Stimulated activated naive CD8-positive, alpha-beta T cell treated with anti-CD3 and anti-CD28 coated beads, Interleukin-15, Interleukin-2, amounts not matched to agents 100 ng/mL and 50 ng/mL, for 24 hours (primary cell): ENCODE data around the gene FOXK2.
A peak's percentile ranks its signal among the peaks of the same experiment; 100 is the strongest.
"Not testable (repeated sequence)": the region's sequence is repeated elsewhere in the genome, so short reads cannot be mapped to it uniquely, and the experiment has no call there.

ENCODE experiments used
- H3K27ac Mint-ChIP-seq: one replicate; pipeline ENCODE4 v1.8.0; 2021; ENCODE audit warnings: mild to moderate bottlenecking, mixed read lengths
- H3K27me3 Mint-ChIP-seq: one replicate; pipeline ENCODE4 v1.8.0; 2021; ENCODE audit warnings: mixed read lengths
- H3K36me3 Mint-ChIP-seq: one replicate; pipeline ENCODE4 v1.8.0; 2021; ENCODE audit warnings: low read depth, mixed read lengths
- H3K4me1 Mint-ChIP-seq: one replicate; pipeline ENCODE4 v1.8.0; 2021; ENCODE audit warnings: low read depth, mixed read lengths
- H3K4me3 Mint-ChIP-seq: one replicate; pipeline ENCODE4 v1.8.0; 2021; ENCODE audit warnings: mild to moderate bottlenecking, mixed read lengths
- H3K9me3 Mint-ChIP-seq: one replicate; pipeline ENCODE4 v1.8.0; 2021; ENCODE audit warnings: mixed read lengths

Gene FOXK2

DNA sequence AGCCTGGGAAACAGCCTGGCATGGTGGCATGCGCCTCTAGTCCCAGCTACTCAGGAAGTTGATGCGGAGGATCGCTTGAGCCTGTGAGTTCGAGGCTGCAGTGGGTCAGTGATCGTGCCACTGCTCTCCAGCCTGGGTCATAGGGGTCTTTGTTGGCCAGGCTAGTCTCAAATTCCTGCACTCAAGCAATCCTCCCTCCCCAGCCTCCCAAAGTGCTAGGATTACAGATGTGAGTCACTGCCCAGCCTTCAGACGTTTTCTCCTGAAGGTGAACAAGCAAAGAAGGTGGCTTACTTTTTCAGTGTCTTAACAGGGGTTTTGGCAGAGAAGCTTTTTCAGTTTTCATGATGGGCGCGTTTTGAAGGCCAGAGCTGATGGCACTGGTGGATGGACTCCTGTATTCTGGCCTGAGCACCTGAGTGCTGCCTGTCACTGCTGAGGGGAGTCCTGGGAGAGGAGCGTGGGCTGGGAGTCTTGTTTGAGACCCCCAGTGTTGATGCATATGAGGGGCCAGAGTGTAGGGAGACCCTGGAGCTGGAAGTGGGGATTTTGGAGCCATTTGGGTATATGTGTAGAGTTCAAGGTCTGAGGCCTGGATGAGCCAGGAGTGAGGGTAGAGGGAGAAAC is 41.4 kb downstream of the FOXK2 start:
- Mint-ChIP-seq H3K27me3 (no peaks in the 10 kb centered on the region), H3K4me3 (no peak overlapping the region)

DNA sequence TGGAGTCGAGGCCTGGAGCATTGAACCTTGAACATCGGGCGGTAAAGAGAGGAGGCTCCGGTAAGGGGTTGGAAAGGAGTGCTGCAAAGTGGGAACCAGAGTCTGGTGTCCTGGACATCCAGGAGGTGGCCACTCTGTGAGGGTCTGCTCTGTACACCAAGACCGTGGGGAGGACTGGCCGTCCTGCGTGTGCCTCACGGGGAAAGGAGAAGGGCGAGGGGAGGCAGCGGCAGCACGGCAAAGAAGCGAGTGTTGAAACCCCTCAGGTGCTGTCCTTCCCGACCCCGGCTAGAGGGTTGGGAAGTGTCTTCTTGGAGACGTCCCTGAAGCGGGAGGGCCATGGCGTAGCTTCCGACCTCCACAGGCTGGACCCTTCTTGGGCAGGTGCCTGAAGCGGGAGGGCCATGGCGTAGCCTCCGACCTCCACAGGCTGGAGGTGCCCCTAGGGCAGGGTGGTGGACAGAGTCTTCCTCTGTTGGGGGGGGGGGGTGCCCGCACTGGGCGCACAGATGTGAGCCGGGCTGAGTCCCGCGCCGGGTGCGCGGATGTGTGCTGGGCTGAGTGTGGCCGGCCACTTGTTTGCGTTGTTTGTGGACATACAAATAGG is 42.0 kb downstream of the FOXK2 start:
- no peaks in the 10 kb centered on the region for H3K27me3 Mint-ChIP-seq
- H3K27ac Mint-ChIP-seq: no peak overlapping the region
- H3K4me3 Mint-ChIP-seq: no peak overlapping the region
- peaks cover 28% of the 10 kb centered on the region for H3K4me1 Mint-ChIP-seq
- no peaks in the 10 kb centered on the region for H3K9me3 Mint-ChIP-seq
- H3K36me3 Mint-ChIP-seq: peaks cover 16% of the 10 kb centered on the region

More for the DNA sequence above, 41.4 kb downstream of the FOXK2 start:
- Mint-ChIP-seq H3K9me3 (no peaks in the 10 kb centered on the region), H3K4me1 (peaks cover 28% of the 10 kb centered on the region), H3K27ac (no peak overlapping the region), H3K36me3 (peaks cover 11% of the 10 kb centered on the region)

DNA sequence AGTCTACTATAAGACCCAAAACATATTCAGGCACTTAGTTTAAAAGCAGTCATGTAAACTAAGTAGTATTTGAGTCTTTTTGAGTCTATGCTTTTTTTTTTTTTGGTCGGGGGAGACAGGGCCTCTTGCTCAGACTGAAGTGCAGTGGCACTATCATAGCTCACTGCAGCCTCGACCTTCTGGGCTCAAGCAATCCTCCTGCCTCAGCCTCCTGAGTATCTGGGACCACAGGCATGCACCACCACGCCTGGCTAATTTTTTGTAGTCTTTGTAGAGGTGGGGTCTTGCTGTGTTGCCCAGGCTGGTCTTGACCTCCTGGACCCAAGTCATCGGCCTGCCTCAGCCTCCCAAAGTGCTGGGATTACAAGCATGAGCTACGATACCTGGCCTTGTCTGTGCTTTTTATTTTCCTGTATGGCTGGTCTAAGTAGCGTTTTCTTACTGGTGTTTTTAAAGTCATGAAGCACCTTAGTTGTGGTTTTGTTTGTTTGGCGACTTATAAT is 43.2 kb downstream of the FOXK2 start:
- H3K4me1 Mint-ChIP-seq: peaks cover 28% of the 10 kb centered on the region
- H3K4me3 Mint-ChIP-seq: not testable (repeated sequence)

DNA sequence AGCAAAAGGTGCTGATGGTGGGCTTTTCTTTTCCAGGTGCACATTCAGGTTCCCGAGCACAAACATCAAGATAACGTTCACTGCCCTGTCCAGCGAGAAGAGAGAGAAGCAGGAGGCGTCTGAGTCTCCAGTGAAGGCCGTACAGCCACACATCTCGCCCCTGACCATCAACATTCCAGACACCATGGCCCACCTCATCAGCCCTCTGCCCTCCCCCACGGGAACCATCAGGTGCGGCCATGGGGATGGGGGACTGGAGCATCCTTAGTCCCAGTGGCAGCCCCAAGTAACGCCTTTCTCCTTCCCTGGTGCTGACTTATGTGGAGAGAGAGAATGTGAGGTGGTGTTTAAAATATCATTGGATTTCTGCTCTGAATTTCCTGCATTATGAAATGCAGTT is 43.8 kb downstream of the FOXK2 start:
- Mint-ChIP-seq H3K4me3 (no peak overlapping the region), H3K9me3 (no peaks in the 10 kb centered on the region), H3K27me3 (no peaks in the 10 kb centered on the region), H3K4me1 (peaks cover 22% of the 10 kb centered on the region), H3K36me3 (peaks cover 25% of the 10 kb centered on the region), H3K27ac (no peak overlapping the region)

More for the DNA sequence above, 43.2 kb downstream of the FOXK2 start:
- not testable (repeated sequence) for H3K27ac Mint-ChIP-seq, H3K9me3 Mint-ChIP-seq, H3K27me3 Mint-ChIP-seq
- peaks cover 23% of the 10 kb centered on the region for H3K36me3 Mint-ChIP-seq

DNA sequence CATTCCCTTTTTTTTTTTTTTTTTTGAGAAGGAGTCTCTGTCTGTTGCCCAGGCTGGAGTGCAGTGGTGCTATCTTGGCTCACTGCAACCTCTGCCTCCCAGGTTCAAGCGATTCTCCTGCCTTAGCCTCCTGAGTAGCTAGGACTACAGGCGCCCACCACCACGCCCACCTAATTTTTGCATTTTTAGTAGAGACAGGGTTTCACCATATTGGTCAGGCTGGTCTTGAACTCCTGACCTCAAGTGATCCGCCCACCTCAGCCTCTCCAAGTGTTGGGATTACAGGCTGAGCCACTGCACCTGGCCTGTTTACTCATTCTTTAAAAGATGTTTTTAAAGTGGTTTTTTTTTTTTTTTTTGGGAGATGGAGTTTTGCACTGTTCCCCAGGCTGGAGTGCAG is 44.2 kb downstream of the FOXK2 start:
- peaks cover 27% of the 10 kb centered on the region for H3K36me3 Mint-ChIP-seq
- not testable (repeated sequence) for H3K27ac Mint-ChIP-seq, H3K27me3 Mint-ChIP-seq, H3K9me3 Mint-ChIP-seq, H3K4me3 Mint-ChIP-seq
- peaks cover 20% of the 10 kb centered on the region for H3K4me1 Mint-ChIP-seq

DNA sequence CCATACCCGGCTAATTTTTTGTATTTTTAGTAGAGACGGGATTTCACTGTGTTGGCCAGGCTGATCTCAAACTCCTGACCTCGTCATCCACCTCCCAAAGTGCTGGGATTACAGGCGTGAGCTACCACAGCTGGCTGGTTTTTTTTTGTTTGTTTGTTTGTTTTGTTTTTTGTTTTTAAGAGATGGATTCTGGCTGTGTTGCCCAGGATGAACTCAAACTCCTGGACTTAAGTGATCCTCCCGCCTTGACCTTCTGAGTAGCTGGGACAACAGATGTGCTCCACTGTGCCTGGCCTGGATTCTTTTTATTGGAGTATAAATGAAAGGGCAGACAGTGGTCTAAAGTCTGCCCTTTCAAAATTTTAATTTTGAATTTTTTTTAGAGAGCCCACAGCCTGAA is 44.7 kb downstream of the FOXK2 start:
- no peaks in the 10 kb centered on the region for H3K9me3 Mint-ChIP-seq
- H3K4me1 Mint-ChIP-seq: peaks cover 16% of the 10 kb centered on the region
- no peaks in the 10 kb centered on the region for H3K27me3 Mint-ChIP-seq

DNA sequence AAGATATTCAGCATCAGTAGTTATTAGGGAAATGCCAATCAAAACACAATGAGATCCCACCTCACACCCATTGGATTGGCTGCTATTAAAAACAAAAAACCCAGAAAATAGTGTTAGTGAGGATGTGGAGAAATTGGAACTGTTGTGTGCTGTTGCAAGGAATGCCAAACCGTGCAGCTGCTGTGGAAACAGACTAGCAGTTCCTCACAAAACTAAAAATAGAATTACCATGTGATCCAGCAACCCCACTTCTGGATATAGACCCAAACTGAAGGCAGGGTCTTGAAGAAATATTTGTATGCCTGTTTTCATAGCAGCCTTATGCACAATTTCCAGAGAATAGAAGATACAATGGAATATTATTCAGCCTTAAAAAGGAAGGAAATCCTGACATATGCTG is 46.0 kb downstream of the FOXK2 start:
- no peak overlapping the region for H3K27ac Mint-ChIP-seq
- no peaks in the 10 kb centered on the region for H3K9me3 Mint-ChIP-seq
- no peak overlapping the region for H3K4me3 Mint-ChIP-seq
- no peaks in the 10 kb centered on the region for H3K27me3 Mint-ChIP-seq
- H3K36me3 Mint-ChIP-seq: peaks cover 39% of the 10 kb centered on the region
- H3K4me1 Mint-ChIP-seq: peaks cover 7% of the 10 kb centered on the region

More for the DNA sequence above, 44.7 kb downstream of the FOXK2 start:
- H3K4me3 Mint-ChIP-seq: no peak overlapping the region
- H3K36me3 Mint-ChIP-seq: peaks cover 30% of the 10 kb centered on the region
- H3K27ac Mint-ChIP-seq: no peak overlapping the region

DNA sequence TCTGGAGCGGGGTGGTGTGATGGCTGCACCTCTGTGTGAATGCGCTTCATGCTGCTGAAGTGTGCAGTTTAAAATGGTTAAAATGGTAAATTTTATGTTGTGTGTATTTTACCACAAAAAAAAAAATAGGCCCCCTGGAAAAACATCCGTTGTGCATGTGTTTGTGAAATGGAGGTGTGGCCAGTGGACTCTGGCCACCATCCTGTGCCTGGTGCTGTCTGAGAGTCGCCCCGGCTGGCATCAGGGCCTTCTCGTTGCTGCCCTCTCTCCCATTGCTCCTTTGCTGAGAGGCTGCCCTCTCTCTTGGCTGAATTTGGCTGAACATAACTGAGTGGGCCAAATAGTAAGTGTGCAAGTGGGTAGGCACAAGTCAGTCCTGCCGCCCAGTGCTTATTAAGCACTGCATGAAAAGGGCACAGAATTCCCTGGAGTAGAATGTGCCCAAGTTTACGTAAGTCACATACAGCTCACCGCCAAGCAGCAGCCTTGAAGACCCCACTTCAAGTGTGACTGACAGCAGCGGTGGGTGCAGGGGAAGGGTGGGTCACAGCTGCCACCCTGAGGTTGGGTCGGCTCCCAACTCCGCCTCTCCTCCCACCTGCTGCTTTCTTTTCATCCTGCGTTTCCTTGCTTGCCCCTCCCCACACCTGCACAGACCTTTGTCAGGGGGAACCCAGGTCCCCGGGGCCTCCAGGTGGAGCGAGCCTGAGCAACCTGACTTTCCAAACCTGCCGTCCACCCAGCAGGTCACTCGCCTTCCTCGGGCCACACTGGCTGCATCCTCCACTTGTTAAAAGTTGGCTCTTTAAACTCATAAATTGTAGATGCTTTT is 46.8 kb downstream of the FOXK2 start:
- Mint-ChIP-seq H3K27me3 (no peaks in the 10 kb centered on the region), H3K9me3 (no peaks in the 10 kb centered on the region), H3K27ac (no peak overlapping the region), H3K4me1 (peaks cover 1% of the 10 kb centered on the region), H3K4me3 (no peak overlapping the region), H3K36me3 (peaks cover 41% of the 10 kb centered on the region)

DNA sequence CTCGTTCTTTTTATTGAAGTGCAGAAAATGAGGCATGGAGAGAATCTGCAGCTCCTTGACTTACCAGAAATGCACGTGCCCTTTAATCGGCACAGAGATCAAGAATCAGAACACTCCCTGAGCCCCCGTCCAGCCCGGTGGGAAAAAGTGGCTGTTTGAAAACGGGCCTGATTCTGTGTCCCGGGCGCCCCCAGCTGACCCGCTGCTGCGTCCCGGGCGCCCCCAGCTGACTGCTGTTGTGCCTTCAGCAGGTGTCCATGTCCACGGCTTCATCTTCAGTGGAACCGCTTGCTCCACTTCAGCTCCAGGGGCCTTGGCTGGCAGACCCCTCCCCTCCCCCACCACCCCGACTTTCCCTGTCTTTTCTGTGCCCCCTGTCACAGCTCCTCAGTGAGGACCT is 47.8 kb downstream of the FOXK2 start:
- H3K4me3 Mint-ChIP-seq: no peak overlapping the region
- H3K36me3 Mint-ChIP-seq: peaks cover 49% of the 10 kb centered on the region
- no peak overlapping the region for H3K27ac Mint-ChIP-seq
- H3K27me3 Mint-ChIP-seq: no peaks in the 10 kb centered on the region
- H3K4me1 Mint-ChIP-seq: no peaks in the 10 kb centered on the region
- no peaks in the 10 kb centered on the region for H3K9me3 Mint-ChIP-seq

DNA sequence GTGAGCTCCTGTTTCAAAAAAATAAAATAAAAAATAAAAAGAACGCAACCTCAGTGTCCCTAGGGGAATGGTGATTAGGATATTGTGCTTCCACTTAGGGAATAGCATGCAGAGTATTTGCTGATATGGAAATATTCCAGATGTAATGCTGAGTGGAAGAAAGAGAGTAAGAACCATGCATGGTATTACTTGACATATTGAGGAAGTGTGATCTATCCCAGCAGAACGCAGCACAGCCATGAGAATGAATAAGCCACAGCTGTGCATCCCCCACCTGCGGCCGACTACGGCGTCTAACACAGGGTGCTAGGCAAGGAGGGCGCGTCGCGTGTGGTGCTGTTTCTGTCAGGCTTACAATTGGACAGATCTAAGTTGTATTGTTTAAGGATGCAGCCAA is 49.5 kb downstream of the FOXK2 start:
- no peaks in the 10 kb centered on the region for H3K27me3 Mint-ChIP-seq
- H3K36me3 Mint-ChIP-seq: peaks cover 59% of the 10 kb centered on the region
- H3K4me3 Mint-ChIP-seq: no peak overlapping the region
- H3K27ac Mint-ChIP-seq: no peak overlapping the region
- H3K4me1 Mint-ChIP-seq: no peaks in the 10 kb centered on the region
- no peaks in the 10 kb centered on the region for H3K9me3 Mint-ChIP-seq

DNA sequence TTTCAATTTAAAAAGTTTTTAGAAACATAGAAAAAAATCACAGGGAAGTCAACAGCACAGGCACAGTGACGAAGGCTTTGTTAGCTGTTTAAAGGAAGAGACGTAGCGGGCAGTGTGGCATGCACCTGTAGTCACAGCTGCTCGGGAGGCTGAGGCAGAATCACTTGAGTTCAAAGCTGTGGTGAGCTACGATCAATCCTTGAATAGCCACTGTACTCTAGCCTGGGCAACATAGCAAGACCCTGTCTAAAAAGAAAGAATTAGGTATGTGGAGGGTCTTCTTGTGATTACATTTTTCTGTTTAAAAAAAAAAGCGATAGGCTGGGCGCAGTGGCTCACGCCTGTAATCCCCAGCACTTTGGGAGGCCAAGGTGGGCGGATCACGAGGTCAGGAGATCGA is 50.1 kb downstream of the FOXK2 start:
- Mint-ChIP-seq H3K27me3 (no peaks in the 10 kb centered on the region), H3K4me3 (no peak overlapping the region), H3K4me1 (no peaks in the 10 kb centered on the region), H3K36me3 (peaks cover 61% of the 10 kb centered on the region), H3K9me3 (no peaks in the 10 kb centered on the region), H3K27ac (no peak overlapping the region)

DNA sequence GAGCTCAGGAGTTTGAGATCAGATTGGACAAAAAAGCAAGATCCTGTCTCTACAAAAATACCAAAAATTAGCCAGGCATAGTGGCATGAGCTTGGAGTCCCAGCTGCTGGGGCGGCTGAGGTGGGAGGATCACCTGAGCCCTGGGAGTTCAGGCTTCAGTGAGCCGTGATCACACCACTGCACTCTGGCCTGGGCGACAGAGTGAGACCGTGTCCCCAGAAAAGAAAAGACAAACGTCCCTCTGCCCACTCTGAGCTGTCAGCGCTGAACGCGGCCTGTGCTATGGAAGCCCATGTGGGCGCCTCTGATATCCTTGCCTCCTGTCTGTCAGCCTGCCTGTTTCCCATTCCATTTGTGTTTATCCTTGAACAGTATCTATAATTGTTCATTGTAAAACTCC is 50.7 kb downstream of the FOXK2 start:
- Mint-ChIP-seq H3K27me3 (no peaks in the 10 kb centered on the region), H3K27ac (no peak overlapping the region), H3K36me3 (peaks cover 63% of the 10 kb centered on the region)

DNA sequence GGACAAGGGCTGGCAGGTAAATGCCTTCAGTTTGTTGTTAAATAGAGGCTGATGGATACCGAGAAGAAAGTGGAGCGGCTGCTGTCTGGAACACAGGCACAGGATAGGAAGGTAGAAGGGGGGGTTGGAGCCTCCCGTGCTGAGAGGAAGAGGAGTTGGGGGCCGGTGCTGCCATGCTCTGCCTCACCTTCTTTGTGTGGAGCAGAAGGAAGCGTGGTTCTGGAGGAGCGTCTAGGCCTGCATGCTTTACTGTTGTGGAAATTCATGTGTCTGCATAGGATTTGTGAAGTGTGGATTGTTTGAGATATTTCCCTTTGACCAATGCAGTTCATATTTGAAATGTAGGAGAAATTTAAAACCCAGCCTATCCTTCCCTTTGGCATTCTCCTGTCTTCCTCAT is 52.3 kb downstream of the FOXK2 start:
- Mint-ChIP-seq H3K27ac (peak overlapping the region; percentile 48), H3K36me3 (peaks cover 53% of the 10 kb centered on the region), H3K4me3 (no peak overlapping the region), H3K4me1 (no peaks in the 10 kb centered on the region), H3K27me3 (no peaks in the 10 kb centered on the region), H3K9me3 (no peaks in the 10 kb centered on the region)

More for the DNA sequence above, 50.7 kb downstream of the FOXK2 start:
- no peaks in the 10 kb centered on the region for H3K4me1 Mint-ChIP-seq
- no peak overlapping the region for H3K4me3 Mint-ChIP-seq
- no peaks in the 10 kb centered on the region for H3K9me3 Mint-ChIP-seq

DNA sequence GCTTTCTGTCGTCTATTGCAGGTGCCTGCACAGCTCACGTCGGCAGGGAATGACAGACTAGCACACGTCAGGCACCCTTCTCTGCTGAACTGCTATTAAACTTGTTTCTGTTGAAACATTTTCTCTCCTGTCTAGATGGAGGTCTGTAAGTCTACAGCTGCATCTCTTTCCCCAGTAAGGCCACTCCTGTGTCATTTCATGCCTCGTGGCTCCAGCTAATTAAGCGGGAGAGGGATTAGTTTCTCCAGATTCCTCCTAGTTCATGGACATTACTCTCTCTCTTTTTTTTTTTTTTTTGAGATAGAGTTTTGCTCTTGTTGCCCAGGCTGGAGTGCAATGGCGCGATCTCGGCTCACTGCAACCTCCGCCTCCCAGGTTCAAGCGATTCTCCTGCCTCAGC is 54.5 kb downstream of the FOXK2 start:
- no peaks in the 10 kb centered on the region for H3K27me3 Mint-ChIP-seq
- no peaks in the 10 kb centered on the region for H3K4me1 Mint-ChIP-seq
- peaks cover 60% of the 10 kb centered on the region for H3K36me3 Mint-ChIP-seq
- no peak overlapping the region for H3K27ac Mint-ChIP-seq
- no peak overlapping the region for H3K4me3 Mint-ChIP-seq
- H3K9me3 Mint-ChIP-seq: no peaks in the 10 kb centered on the region

DNA sequence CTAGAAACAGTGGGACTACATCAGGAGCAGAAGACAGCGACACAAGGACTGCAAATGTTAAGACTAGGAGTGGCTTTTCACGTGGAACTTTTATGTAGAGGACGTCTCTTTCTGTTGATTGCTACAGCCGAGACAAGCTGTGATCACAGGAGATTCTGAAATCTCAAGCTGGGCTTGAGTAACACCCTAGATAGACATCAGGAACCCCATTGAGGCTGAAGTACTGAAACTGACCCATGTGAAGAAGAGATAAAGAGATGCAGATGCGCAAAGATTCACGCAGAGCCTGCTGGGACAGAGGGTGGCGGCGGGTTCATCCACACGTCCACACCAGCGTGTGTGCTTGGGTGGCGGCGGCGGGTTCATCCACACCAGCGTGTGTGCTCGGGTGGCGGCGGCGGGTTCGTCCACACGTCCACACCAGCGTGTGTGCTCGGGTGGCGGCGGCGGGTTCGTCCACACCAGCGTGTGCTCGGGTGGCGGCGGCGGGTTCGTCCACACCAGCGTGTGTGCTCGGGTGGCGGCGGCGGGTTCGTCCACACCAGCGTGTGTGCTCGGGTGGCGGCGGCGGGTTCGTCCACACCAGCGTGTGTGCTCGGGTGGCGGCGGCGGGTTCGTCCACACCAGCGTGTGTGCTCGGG is 56.2 kb downstream of the FOXK2 start:
- H3K36me3 Mint-ChIP-seq: peaks cover 49% of the 10 kb centered on the region
- H3K27ac Mint-ChIP-seq: peak overlapping the region; percentile 45
- not testable (repeated sequence) for H3K4me3 Mint-ChIP-seq, H3K4me1 Mint-ChIP-seq, H3K9me3 Mint-ChIP-seq, H3K27me3 Mint-ChIP-seq
